Aorta (tissue), 5 donors: ENCODE data around the gene NABP1. TPM values are rescaled to one million over a fixed set of nuclear protein-coding genes. Genes with fewer than 3 reads are reported as not detected.

ENCODE experiments used
- ATAC-seq: fragments of 200-7000 bp; cut with Tn5 transposase; one replicate; pipeline ENCODE4 v1.9.1; 2022; ENCODE audit warnings: moderate library complexity; ENCODE audit not compliant: low FRiP score
- DNase-seq, 2 donors: peaks; one replicate each; pipeline ENCODE4 v3.0.0-alpha.2; 2020
- H3K27ac ChIP-seq, 2 donors: one replicate each; pipeline ENCODE4 v1.5.1; 2013; ENCODE audit warnings: low read length in 2 of 2, mild to moderate bottlenecking in 2 of 2, moderate library complexity in 2 of 2, control low read depth in 1 of 2, inconsistent platforms in 1 of 2, low read depth in 1 of 2
- H3K27me3 ChIP-seq, 2 donors: one replicate each; pipeline ENCODE4 v1.6.1; 2013; ENCODE audit warnings: control low read depth in 1 of 2, low read length in 1 of 2, mild to moderate bottlenecking in 1 of 2, moderate library complexity in 1 of 2; ENCODE audit not compliant: insufficient read depth in 2 of 2, control insufficient read depth in 1 of 2
- H3K36me3 ChIP-seq, 2 donors: one replicate each; pipeline ENCODE4 v1.6.1; 2013; ENCODE audit warnings: control low read depth in 1 of 2, low read length in 1 of 2, mild to moderate bottlenecking in 1 of 2; ENCODE audit not compliant: insufficient read depth in 2 of 2, control insufficient read depth in 1 of 2
- H3K4me1 ChIP-seq, 2 donors: one replicate each; pipeline ENCODE4 v1.6.1; 2013; ENCODE audit warnings: low read length in 2 of 2, control low read depth in 1 of 2, mild to moderate bottlenecking in 1 of 2, moderate library complexity in 1 of 2; ENCODE audit not compliant: insufficient read depth in 2 of 2, control insufficient read depth in 1 of 2
- H3K4me3 ChIP-seq, 2 donors: one replicate each; pipeline ENCODE4 v1.5.1; 2013; ENCODE audit warnings: low read length in 2 of 2, control low read depth in 1 of 2, mild to moderate bottlenecking in 1 of 2
- H3K9me3 ChIP-seq: one replicate; pipeline ENCODE4 v1.6.1; 2013; ENCODE audit warnings: mild to moderate bottlenecking, low read length; ENCODE audit not compliant: control insufficient read depth
- WGBS, 2 donors: extraction: QIAGEN DNeasy Blood & Tissue Kit; methylation state at CpG; one replicate each; pipeline ENCODE4 v1.1.7; 2013; 5-methylcytosine and 5-hydroxymethylcytosine counted together
- intact Hi-C, 2 donors: fragments of 100-400 bp; cut with DNase I; formaldehyde crosslinking; loops; one replicate each; pipeline versions ENCODE4 v1.14.2 to v1.15.0; 2022
- polyA plus RNA-seq, 2 donors: library from polyadenylated mRNA; stranded (reverse); fragments of 200-250 nt; gene quantifications; one replicate each; pipeline ENCODE4 v1.2.3, GENCODE V29; 2013
- total RNA-seq, 2 donors: library from RNA; stranded (reverse); fragmentation: NEBNext Ultra II Directional; extraction: Animal tissue kit (Norgen Biotek cat#: 25700); gene quantifications; one replicate each; pipeline ENCODE4 v1.2.1, GENCODE V29; 2021
- donor health status: healthy with polysubstance abuse.
- donor health status: Bipolar disorder and iron deficiency.
- donor health status: DM: no; HTN: no; CAD: no.
- donor health status: DM: no; HTN: no; CAD: no.
- donor health status: DM: yes; HTN: yes; CAD: no.

Gene NABP1
- total and polyA plus RNA-seq, 4 donors = 5.7 to 74.4 (median 38.9) TPM

GRCh38 chr2:191659198-191659597, 18.7 kb upstream of the NABP1 start:
- no peak overlapping the region for H3K4me3 ChIP-seq
- H3K27me3 ChIP-seq = no peaks in the 10 kb centered on the region
- H3K27ac ChIP-seq = no peak overlapping the region
- no peaks in the 10 kb centered on the region for H3K36me3 ChIP-seq
- DNase-seq = no peak
- H3K9me3 ChIP-seq = no peaks in the 10 kb centered on the region
- no peaks in the 10 kb centered on the region for H3K4me1 ChIP-seq
- intact Hi-C loops = no loop called here
- no peak for ATAC-seq

DNA sequence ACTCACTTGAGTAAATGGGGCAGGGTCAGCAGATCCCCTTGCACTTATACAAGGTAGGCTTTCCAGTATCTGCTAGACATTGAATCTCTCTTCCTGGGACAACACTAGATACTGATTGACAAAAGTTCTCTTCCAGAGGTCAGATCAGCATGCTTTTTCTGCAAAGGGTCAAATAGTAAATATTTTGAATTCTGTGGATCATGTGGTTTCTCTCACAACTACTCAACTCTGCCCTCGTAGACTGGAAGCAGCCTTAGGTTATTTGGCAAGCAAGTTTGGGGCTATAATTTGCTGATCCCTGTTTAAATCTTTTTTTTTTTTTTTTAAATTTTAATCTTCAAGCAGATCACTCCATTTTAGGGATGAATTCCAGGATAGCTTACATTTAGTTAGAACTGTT, 17.4 kb upstream of the NABP1 start:
- H3K4me3 ChIP-seq = no peak overlapping the region
- no peaks in the 10 kb centered on the region for H3K27me3 ChIP-seq
- H3K36me3 ChIP-seq = no peaks in the 10 kb centered on the region
- no peak for DNase-seq
- intact Hi-C loops = no loop called here
- 0 to 80% methylated on average over 1 of the region's 1 CpG for WGBS, 2 donors
- no peaks in the 10 kb centered on the region for H3K9me3 ChIP-seq
- no peaks in the 10 kb centered on the region for H3K4me1 ChIP-seq
- no peak overlapping the region for H3K27ac ChIP-seq
- ATAC-seq = no peak

DNA sequence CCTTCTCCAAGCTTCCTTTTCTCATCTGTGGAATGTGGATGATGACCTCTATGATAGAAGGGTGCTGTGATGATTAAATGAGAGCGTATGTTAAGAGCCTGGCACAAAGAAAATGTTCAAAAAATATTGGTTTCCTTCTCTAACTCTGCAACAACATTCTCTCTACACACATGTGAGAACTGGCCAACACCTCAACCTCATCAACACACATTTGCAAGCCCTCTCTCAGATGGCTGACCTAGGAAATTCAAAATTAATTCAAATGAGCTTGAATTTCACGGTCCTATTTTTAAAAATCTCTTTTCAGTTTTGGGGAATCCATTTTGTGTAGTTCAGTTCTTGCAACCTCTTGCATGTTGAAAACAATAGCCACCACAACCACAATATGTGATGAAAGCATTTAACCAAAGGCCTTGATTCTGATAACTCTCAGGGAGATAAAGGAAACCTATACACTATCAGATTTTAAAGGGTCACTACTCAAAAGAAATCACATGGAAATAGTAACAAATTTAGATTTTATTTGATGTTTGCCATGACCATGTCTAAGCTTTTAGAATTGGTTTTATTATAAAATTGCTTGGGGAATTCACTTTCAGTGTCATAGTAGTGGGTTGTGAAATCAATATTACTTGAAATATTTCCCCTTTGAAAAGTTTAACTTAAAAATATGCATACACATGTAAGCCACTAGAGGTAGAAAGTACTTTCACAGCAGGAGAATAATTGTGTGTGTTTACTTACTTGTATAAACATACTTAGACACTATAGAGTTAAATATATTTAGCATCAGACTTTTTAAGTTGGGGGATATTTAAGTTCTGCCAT, 16.6 kb upstream of the NABP1 start:
- no peak for ATAC-seq
- intact Hi-C loops = no loop called here
- 77 to 88% methylated on average over 2 of the region's 2 CpGs for WGBS, 2 donors
- H3K9me3 ChIP-seq = no peaks in the 10 kb centered on the region
- no peaks in the 10 kb centered on the region for H3K36me3 ChIP-seq
- no peak overlapping the region for H3K27ac ChIP-seq
- no peaks in the 10 kb centered on the region for H3K4me1 ChIP-seq
- H3K4me3 ChIP-seq = no peak overlapping the region
- H3K27me3 ChIP-seq = no peaks in the 10 kb centered on the region
- no peak for DNase-seq

- no peaks in the 10 kb centered on the region for H3K27me3 ChIP-seq
- ATAC-seq (no peak), DNase-seq (no peak)
- no peaks in the 10 kb centered on the region for H3K36me3 ChIP-seq
- no peaks in the 10 kb centered on the region for H3K4me1 ChIP-seq
- no peak overlapping the region for H3K4me3 ChIP-seq
- intact Hi-C loops = no loop called here
- H3K27ac ChIP-seq = no peak overlapping the region
- H3K9me3 ChIP-seq = no peaks in the 10 kb centered on the region
Measured at GRCh38 chr2:191664823-191665677, 12.9 kb upstream of the NABP1 start.

DNA sequence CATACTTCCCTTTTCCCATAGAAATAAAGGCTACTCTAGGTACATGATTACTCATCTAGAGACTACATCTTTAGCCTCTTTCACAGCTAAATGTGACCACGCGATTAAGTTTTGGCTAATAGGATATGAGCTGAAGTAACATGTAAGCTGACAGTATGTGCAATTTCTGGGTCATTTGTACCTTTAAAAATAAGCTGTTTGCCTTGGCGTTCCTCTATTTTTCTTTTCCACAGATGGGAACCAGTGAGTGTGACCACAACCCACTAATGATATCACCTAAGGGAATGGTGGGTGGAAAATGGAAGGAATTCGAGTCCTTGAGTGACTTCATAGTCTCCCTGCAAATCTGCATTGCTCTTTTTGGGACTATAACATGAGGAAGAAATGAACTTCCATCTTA, 11.7 kb upstream of the NABP1 start:
- no peak for DNase-seq
- H3K36me3 ChIP-seq = no peaks in the 10 kb centered on the region
- 56 to 64% methylated on average over 4 of the region's 4 CpGs for WGBS, 2 donors
- intact Hi-C loops = no loop called here
- H3K27ac ChIP-seq = no peak overlapping the region
- ATAC-seq = no peak
- H3K4me3 ChIP-seq = no peak overlapping the region
- no peaks in the 10 kb centered on the region for H3K27me3 ChIP-seq
- H3K4me1 ChIP-seq = no peaks in the 10 kb centered on the region
- H3K9me3 ChIP-seq = no peaks in the 10 kb centered on the region

DNA sequence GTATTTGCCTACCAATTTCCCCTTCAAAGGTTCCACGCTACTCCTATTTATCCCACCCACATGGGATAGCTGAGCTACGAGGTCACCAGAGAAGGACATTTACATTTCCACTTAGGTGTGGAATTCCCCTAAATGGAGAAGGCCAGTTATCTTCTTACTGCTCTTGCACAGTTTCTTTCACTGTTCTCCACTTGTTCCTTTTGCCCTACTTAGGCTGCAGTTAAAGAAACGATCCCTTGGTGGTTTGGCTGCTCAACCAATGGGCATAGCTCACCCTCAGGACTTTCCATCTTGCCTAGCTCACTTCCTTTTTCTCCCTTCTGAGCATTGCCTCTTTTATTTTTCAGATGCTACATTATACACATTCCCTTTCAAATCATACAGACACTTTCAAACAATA, 11.2 kb upstream of the NABP1 start:
- ATAC-seq (no peak), DNase-seq (no peak)
- Histone ChIP-seq H3K9me3 (no peaks in the 10 kb centered on the region), H3K4me3 (no peak overlapping the region), H3K27ac (no peak overlapping the region), H3K27me3 (no peaks in the 10 kb centered on the region), H3K36me3 (no peaks in the 10 kb centered on the region), H3K4me1 (no peaks in the 10 kb centered on the region)
- WGBS, 2 donors = 51 to 63% methylated on average over 3 of the region's 3 CpGs
- intact Hi-C loops = no loop called here

- DNase-seq = no peak
- H3K36me3 ChIP-seq = no peaks in the 10 kb centered on the region
- H3K27ac ChIP-seq = no peak overlapping the region
- H3K9me3 ChIP-seq = no peaks in the 10 kb centered on the region
- no peaks in the 10 kb centered on the region for H3K4me1 ChIP-seq
- intact Hi-C loops = no loop called here
- no peak for ATAC-seq
- H3K4me3 ChIP-seq = no peak overlapping the region
- no peaks in the 10 kb centered on the region for H3K27me3 ChIP-seq
Measured at GRCh38 chr2:191670076-191670475, 7.9 kb upstream of the NABP1 start.

DNA sequence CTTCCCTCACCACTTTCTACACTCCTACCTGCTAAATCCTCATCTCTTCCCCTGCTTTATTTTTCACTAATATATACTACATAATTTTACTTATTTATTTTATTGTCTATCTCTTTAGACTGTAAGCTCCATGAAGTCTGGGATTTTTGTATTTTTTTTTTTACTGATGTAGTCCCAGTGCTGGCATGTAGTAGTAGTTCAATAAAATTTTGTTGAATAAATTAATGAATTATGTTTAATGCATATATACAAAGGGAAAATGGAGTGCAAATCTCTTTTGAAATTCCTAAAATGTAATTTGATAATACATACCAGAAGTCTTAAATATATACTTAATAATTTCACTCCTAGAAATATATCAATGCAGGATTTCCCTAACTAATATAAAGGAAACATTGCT, 7.1 kb upstream of the NABP1 start:
- H3K36me3 ChIP-seq = no peaks in the 10 kb centered on the region
- no peak overlapping the region for H3K4me3 ChIP-seq
- ATAC-seq (no peak), DNase-seq (no peak)
- intact Hi-C loops = no loop called here
- no peaks in the 10 kb centered on the region for H3K4me1 ChIP-seq
- H3K27me3 ChIP-seq = no peaks in the 10 kb centered on the region
- no peak overlapping the region for H3K27ac ChIP-seq
- H3K9me3 ChIP-seq = no peaks in the 10 kb centered on the region
